Measurements from ENCODE around the gene NFE2. TPM values are rescaled to one million over a fixed set of nuclear protein-coding genes. Genes with fewer than 3 reads are reported as not detected.

Gene NFE2
- total RNA-seq, 4 donors from 2014 or later = 0.40 to 1.2 TPM; not detected in 2

DNA sequence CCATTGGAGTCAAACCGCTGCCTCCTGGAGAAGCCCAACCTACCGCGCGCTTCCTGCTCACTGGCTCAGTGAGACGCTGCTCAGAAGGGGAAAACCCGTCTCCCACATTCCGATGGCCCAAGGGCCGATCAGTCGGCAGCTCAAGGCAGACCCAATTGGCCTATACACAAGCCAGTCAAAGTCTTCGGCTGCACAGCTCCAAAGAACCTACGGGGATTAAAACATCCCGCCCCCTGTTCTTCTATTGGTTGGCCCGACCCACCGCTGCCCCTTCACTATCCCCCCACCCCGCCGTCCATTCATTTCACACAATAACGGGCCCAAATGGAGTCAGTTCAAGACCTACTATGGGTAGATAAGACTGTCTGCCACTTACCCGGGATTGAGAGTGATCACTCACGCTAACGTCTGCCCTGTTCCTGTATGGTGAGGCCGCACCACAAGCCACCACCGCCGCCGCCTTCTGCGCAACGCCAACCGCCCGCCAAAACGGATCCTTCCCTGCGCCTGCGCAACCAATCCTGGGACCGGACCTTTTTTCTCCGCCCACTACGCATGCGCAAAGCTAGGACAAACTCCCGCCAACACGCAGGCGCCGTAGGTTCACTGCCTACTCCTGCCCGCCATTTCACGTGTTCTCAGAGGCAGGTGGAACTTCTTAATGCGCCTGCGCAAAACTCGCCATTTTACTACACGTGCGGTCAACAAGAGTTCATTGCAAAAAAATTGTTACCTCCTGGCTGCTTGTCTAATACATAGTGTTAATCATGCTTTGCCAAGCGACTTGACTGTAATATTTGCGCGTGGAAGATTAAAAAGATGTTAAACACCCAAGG, 21.0 kb downstream of the NFE2 start, which contains the start of gene CBX5:
TSS of gene CBX5 (minus strand) at position 491 of the 836 bp plus-strand sequence. CDS start 22,472 bp downstream, outside the sequence.
- peaks cover 19 to 23% of the 10 kb centered on the region in 2 donors for H3K4me1 ChIP-seq

DNA sequence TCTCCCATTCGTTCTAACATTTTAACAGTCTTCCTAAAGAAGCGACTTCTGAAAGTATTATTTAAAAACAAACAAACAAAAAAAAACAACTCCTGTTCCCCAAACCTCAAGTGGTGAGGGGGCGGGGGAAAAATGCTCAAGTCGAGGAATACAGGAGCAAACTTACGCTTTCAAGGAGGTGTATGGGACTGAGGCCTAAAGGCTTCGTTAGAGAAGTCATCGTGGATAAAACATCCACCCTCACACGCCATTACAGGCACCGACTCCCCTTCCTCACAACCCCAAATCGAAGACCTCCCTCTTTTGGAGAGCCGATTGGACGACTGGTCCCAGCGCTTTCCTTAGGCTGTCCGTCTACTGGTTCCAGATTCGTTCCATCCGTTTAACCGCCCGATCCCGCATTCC, 21.6 kb downstream of the NFE2 start:
- TF ChIP-seq, protein P1, sequence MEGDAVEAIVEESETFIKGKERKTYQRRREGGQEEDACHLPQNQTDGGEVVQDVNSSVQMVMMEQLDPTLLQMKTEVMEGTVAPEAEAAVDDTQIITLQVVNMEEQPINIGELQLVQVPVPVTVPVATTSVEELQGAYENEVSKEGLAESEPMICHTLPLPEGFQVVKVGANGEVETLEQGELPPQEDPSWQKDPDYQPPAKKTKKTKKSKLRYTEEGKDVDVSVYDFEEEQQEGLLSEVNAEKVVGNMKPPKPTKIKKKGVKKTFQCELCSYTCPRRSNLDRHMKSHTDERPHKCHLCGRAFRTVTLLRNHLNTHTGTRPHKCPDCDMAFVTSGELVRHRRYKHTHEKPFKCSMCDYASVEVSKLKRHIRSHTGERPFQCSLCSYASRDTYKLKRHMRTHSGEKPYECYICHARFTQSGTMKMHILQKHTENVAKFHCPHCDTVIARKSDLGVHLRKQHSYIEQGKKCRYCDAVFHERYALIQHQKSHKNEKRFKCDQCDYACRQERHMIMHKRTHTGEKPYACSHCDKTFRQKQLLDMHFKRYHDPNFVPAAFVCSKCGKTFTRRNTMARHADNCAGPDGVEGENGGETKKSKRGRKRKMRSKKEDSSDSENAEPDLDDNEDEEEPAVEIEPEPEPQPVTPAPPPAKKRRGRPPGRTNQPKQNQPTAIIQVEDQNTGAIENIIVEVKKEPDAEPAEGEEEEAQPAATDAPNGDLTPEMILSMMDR (IDR thresholded peaks at IDR 0.05) = peak in 1 of 4 experiments; percentile 8
- TF ChIP-seq POLR2A (IDR thresholded peaks at IDR 0.05) = no peak
- intact Hi-C loops (cut with DNase I; ENCODE audit: low total_unique reads) = no loop called here
- Histone ChIP-seq H3K4me3 (peak overlapping the region; percentile 78 to 91), H3K27me3 (no peaks in the 10 kb centered on the region), H3K27ac (peak overlapping the region; percentile 97 to 98), H3K36me3 (no peaks in the 10 kb centered on the region), H3K9me3 (no peaks in the 10 kb centered on the region), H3K4me1 (peaks cover 19 to 23% of the 10 kb centered on the region in 2 donors)
- DNase-seq = no peak

More for the DNA sequence above, 21.0 kb downstream of the NFE2 start, which contains the start of gene CBX5:
- peak; percentile 99 for DNase-seq
- intact Hi-C loops (cut with DNase I; ENCODE audit: low total_unique reads) = no loop called here
- H3K36me3 ChIP-seq = no peaks in the 10 kb centered on the region
- H3K9me3 ChIP-seq = no peaks in the 10 kb centered on the region
- peak within 1 kb of the TSS; percentile 97 to 98 for H3K27ac ChIP-seq
- peak; percentile 70 to 93 for TF ChIP-seq POLR2A (IDR thresholded peaks at IDR 0.05)
- TF ChIP-seq, protein P1 (IDR thresholded peaks at IDR 0.05) = peak in 1 of 4 experiments; percentile 1
- H3K4me3 ChIP-seq = peak within 1 kb of the TSS; percentile 78 to 91
- H3K27me3 ChIP-seq = no peaks in the 10 kb centered on the region

DNA sequence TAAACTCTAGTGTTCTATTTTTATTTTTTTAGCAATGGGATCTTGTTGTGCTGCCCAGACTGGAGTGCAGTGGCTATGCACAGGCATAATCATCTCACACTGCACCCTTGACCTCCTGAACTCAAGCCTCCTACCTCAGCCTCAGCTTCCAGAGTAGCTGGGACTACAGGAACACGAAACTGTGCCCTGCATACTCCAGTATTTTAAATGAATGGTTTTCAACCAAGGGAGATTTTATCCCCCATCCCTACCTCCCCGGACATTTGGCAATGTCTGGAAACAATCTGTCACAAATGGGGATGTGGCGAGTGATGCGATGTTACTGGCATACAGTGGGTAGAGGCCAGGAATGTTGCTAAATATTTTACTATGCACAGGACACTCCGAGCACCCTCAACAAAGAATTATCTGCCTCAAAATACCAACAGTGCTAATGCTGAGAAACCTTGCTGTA, 23.0 kb downstream of the NFE2 start:
- intact Hi-C loops (cut with DNase I; ENCODE audit: low total_unique reads) = no loop called here
- Histone ChIP-seq H3K4me1 (peaks cover 10 to 15% of the 10 kb centered on the region in 2 donors), H3K27me3 (no peaks in the 10 kb centered on the region), H3K9me3 (no peaks in the 10 kb centered on the region), H3K27ac (peak overlapping the region in 1 of 2 donors; percentile 12), H3K4me3 (no peak overlapping the region), H3K36me3 (no peaks in the 10 kb centered on the region)
- DNase-seq = no peak
- no peak for TF ChIP-seq POLR2A (IDR thresholded peaks at IDR 0.05)
- TF ChIP-seq, protein P1 (IDR thresholded peaks at IDR 0.05) = no peak

DNA sequence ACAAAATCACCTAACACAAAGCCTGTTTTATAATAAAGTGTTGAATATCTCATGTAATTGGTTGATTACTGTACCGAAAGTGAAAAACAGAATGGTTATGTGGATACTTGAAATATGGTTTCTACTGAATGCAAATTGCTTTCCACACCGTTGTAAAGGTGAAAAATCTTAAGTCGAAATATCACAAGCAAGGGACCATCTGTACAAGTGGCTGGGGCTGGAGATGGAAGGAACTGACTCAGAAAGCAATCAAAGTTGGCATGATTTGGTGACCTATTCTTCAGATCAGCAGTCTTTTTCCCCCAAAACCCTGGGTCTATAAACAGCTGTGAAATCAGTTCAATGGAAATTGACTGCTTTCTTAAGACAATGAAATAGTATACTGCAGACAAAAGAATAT, 24.4 kb downstream of the NFE2 start:
- peaks cover 7 to 10% of the 10 kb centered on the region in 2 donors for H3K4me1 ChIP-seq
- DNase-seq = no peak
- intact Hi-C loops (cut with DNase I; ENCODE audit: low total_unique reads) = no loop called here
- no peak overlapping the region for H3K4me3 ChIP-seq
- no peaks in the 10 kb centered on the region for H3K9me3 ChIP-seq
- TF ChIP-seq POLR2A (IDR thresholded peaks at IDR 0.05) = no peak
- TF ChIP-seq, protein P1 (IDR thresholded peaks at IDR 0.05) = no peak
- no peak overlapping the region for H3K27ac ChIP-seq
- no peaks in the 10 kb centered on the region for H3K36me3 ChIP-seq
- no peaks in the 10 kb centered on the region for H3K27me3 ChIP-seq

DNA sequence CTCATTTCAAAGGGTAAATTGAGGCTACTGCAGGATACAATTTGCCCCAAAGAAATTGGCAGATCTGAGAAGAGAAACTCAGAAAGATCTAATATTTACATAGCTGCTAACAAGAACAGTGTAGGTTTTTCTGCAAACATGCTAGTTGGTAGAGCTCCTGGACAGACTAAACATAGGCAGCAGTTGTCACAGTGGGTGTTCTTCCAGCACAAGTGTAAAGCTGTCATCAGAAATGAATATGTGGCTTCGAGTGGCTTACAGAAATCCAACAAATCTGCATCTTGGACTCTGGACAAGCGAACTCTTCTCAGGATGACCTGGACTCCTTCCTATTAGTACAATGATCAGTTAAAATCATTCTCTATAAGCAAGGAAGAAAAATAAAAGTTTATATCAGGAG, 26.8 kb downstream of the NFE2 start:
- no peaks in the 10 kb centered on the region for H3K36me3 ChIP-seq
- no peak for DNase-seq
- peaks cover 7 to 10% of the 10 kb centered on the region in 2 donors for H3K4me1 ChIP-seq
- TF ChIP-seq, protein P1 (IDR thresholded peaks at IDR 0.05) = no peak
- TF ChIP-seq POLR2A (IDR thresholded peaks at IDR 0.05) = no peak
- H3K27me3 ChIP-seq = no peaks in the 10 kb centered on the region
- H3K9me3 ChIP-seq = no peaks in the 10 kb centered on the region
- intact Hi-C loops (cut with DNase I; ENCODE audit: low total_unique reads) = no loop called here
- H3K27ac ChIP-seq = no peak overlapping the region
- H3K4me3 ChIP-seq = no peak overlapping the region

All from uterus (tissue), 4 donors.